Caco-2 (cell line): ENCODE measurements around the gene ASPA. TPM values are rescaled to one million over a fixed set of nuclear protein-coding genes. Genes with fewer than 3 reads are reported as not detected.

Experiments used
- BruUV-seq: library from RNA; stranded (reverse); fragments of 400-500 nt; replicated peaks from 2 replicates; lab custom pipeline; 2021; lab: Mats Ljungman, UMichigan
- CTCF ChIA-PET: fragments of 300-600 bp; sonication (Branson Sonifier 250); formaldehyde crosslinking; loops from one replicate; lab custom pipeline; 2022; ENCODE audit warnings: antibody characterized with exemption; lab: Charles Lee
- POLR2A ChIA-PET: fragments of 300-600 bp; sonication (Branson Sonifier 250); formaldehyde crosslinking; loops from one replicate; lab custom pipeline; 2022; ENCODE audit warnings: antibody characterized with exemption; lab: Charles Lee
- DNase-seq, 2 experiments: peaks; one replicate each; pipeline versions ENCODE4 v3.0.0 to v3.0.0-alpha.2; 2020 to 2022
- H3K27me3 ChIP-seq: replicated peaks from 2 replicates; pipeline ENCODE4 v1.6.0; 2011; ENCODE audit warnings: low read length; ENCODE audit not compliant: control insufficient read depth, insufficient read depth
- H3K36me3 ChIP-seq: 2 replicates; pipeline ENCODE4 v1.5.1; 2011; ENCODE audit warnings: low read length; ENCODE audit not compliant: control insufficient read depth, insufficient read depth
- H3K4me1 ChIP-seq: fragments of 250-450 bp; sonication (Bioruptor Pico); 2 replicates; pipeline ENCODE4 v1.5.1; 2020; ENCODE audit warnings: mild to moderate bottlenecking
- H3K4me3 ChIP-seq: 2 replicates; pipeline ENCODE4 v1.5.1; 2011; ENCODE audit warnings: low read depth, mild to moderate bottlenecking, control low read depth, low read length
- H3K9me3 ChIP-seq: fragments of 250-450 bp; sonication (Bioruptor Pico); 2 replicates; pipeline ENCODE4 v1.5.1; 2020; ENCODE audit warnings: mild to moderate bottlenecking, moderate library complexity
- H3K27ac Mint-ChIP-seq: one replicate; pipeline ENCODE4 v1.8.0; 2022; ENCODE audit warnings: mixed read lengths; ENCODE audit not compliant: unreplicated experiment
- H3K27me3 Mint-ChIP-seq: one replicate; pipeline ENCODE4 v1.8.0; 2022; ENCODE audit warnings: mixed read lengths; ENCODE audit not compliant: insufficient read depth, unreplicated experiment
- H3K36me3 Mint-ChIP-seq: one replicate; pipeline ENCODE4 v1.8.0; 2022; ENCODE audit warnings: mild to moderate bottlenecking, mixed read lengths; ENCODE audit not compliant: insufficient read depth, unreplicated experiment
- H3K4me1 Mint-ChIP-seq: one replicate; pipeline ENCODE4 v1.8.0; 2022; ENCODE audit warnings: low read depth, mixed read lengths; ENCODE audit not compliant: unreplicated experiment
- H3K4me3 Mint-ChIP-seq: one replicate; pipeline ENCODE4 v1.8.0; 2022; ENCODE audit warnings: mild to moderate bottlenecking, moderate library complexity, mixed read lengths; ENCODE audit not compliant: unreplicated experiment
- H3K9me3 Mint-ChIP-seq: one replicate; pipeline ENCODE4 v1.8.0; 2022; ENCODE audit warnings: mixed read lengths; ENCODE audit not compliant: unreplicated experiment
- CTCF ChIP-seq, 2 experiments: fragments of 200-600 bp in 1 of 2; IDR thresholded peaks; 1 replicate in 1 of 2; 2 replicates in 1 of 2; pipeline versions ENCODE4 v1.5.1 to v1.8.0; 2011 to 2022; ENCODE audit warnings: antibody characterized with exemption in 1 of 2, control low read depth in 1 of 2, inconsistent platforms in 1 of 2, low read depth in 1 of 2, low read length in 1 of 2, mild to moderate bottlenecking in 1 of 2, moderate library complexity in 1 of 2; ENCODE audit not compliant: insufficient read depth in 1 of 2, severe bottlenecking in 1 of 2, unreplicated experiment in 1 of 2
- intact Hi-C: fragments of 100-400 bp; cut with micrococcal nuclease; formaldehyde crosslinking; loops from one replicate; pipeline ENCODE4 v1.10.0; 2022; ENCODE audit not compliant: unreplicated experiment
- total RNA-seq: library from RNA; stranded (reverse); gene quantifications from 2 replicates; pipeline ENCODE4 v1.2.3, GENCODE V29; 2022

Gene ASPA
- total RNA-seq, 1 experiment from 2014 or later = 0.27 TPM

GRCh38 chr17:3536716-3537115, 60.9 kb downstream of the ASPA start:
- no TSS peak for BruUV-seq
- H3K9me3 Mint-ChIP-seq = no peaks in the 10 kb centered on the region
- Histone ChIP-seq H3K36me3 (no peaks in the 10 kb centered on the region), H3K27me3 (no peaks in the 10 kb centered on the region), H3K4me3 (no peak overlapping the region), H3K4me1 (peaks cover 6% of the 10 kb centered on the region), H3K9me3 (no peaks in the 10 kb centered on the region)
- H3K4me1 Mint-ChIP-seq = peaks cover 7% of the 10 kb centered on the region
- H3K27ac Mint-ChIP-seq = no peak overlapping the region
- H3K36me3 Mint-ChIP-seq = peaks cover 5% of the 10 kb centered on the region
- no peak for TF ChIP-seq CTCF (IDR thresholded peaks at IDR 0.05; ENCODE audit: insufficient read depth in 1 of 2, low read depth in 1 of 2, low read length in 1 of 2, severe bottlenecking in 1 of 2, unreplicated experiment in 1 of 2)
- H3K27me3 Mint-ChIP-seq = no peaks in the 10 kb centered on the region
- no peak for DNase-seq
- intact Hi-C loops = loop anchor here (10.0 kb wide), 1 partner anchor 62 kb away; the partner anchor contains the start of genes ASPA and SPATA22
- H3K4me3 Mint-ChIP-seq = no peak overlapping the region
- ChIA-PET POLR2A (no interaction called here), CTCF (no interaction called here)

GRCh38 chr17:3539881-3540540, 64.2 kb downstream of the ASPA start:
- H3K27ac Mint-ChIP-seq = no peak overlapping the region
- no peak overlapping the region for H3K4me3 Mint-ChIP-seq
- no TSS peak for BruUV-seq
- no peaks in the 10 kb centered on the region for H3K9me3 Mint-ChIP-seq
- H3K36me3 Mint-ChIP-seq = no peaks in the 10 kb centered on the region
- Histone ChIP-seq H3K4me3 (no peak overlapping the region), H3K27me3 (no peaks in the 10 kb centered on the region), H3K4me1 (no peaks in the 10 kb centered on the region), H3K9me3 (no peaks in the 10 kb centered on the region), H3K36me3 (no peaks in the 10 kb centered on the region)
- no peak for DNase-seq
- intact Hi-C loops = loop anchor here (10.0 kb wide), 1 partner anchor 65 kb away; the partner anchor contains the start of genes ASPA and SPATA22
- no peaks in the 10 kb centered on the region for H3K27me3 Mint-ChIP-seq
- CTCF ChIA-PET = no interaction called here
- H3K4me1 Mint-ChIP-seq = peaks cover 7% of the 10 kb centered on the region
- POLR2A ChIA-PET = no interaction called here
- TF ChIP-seq CTCF (IDR thresholded peaks at IDR 0.05; ENCODE audit: insufficient read depth in 1 of 2, low read depth in 1 of 2, low read length in 1 of 2, severe bottlenecking in 1 of 2, unreplicated experiment in 1 of 2) = no peak

GRCh38 chr17:3542410-3543088, 66.8 kb downstream of the ASPA start:
- no peak for TF ChIP-seq CTCF (IDR thresholded peaks at IDR 0.05; ENCODE audit: insufficient read depth in 1 of 2, low read depth in 1 of 2, low read length in 1 of 2, severe bottlenecking in 1 of 2, unreplicated experiment in 1 of 2)
- POLR2A ChIA-PET = no interaction called here
- Mint-ChIP-seq H3K4me3 (no peak overlapping the region), H3K36me3 (no peaks in the 10 kb centered on the region), H3K27me3 (no peaks in the 10 kb centered on the region), H3K4me1 (no peaks in the 10 kb centered on the region), H3K27ac (no peak overlapping the region), H3K9me3 (no peaks in the 10 kb centered on the region)
- H3K36me3 ChIP-seq = no peaks in the 10 kb centered on the region
- H3K27me3 ChIP-seq = no peaks in the 10 kb centered on the region
- peaks cover 7% of the 10 kb centered on the region; the same call in 1 of the 2 replicates for H3K4me1 ChIP-seq
- intact Hi-C loops = no loop called here
- DNase-seq = no peak
- BruUV-seq = no TSS peak
- no peaks in the 10 kb centered on the region for H3K9me3 ChIP-seq
- CTCF ChIA-PET = no interaction called here
- no peak overlapping the region for H3K4me3 ChIP-seq
